Measurements from ENCODE around the gene FGF22. TPM values are rescaled to one million over a fixed set of nuclear protein-coding genes. Genes with fewer than 3 reads are reported as not detected.
A peak's percentile ranks its signal among the peaks of the same experiment; 100 is the strongest.
"Not testable (repeated sequence)": the region's sequence is repeated elsewhere in the genome, so short reads cannot be mapped to it uniquely, and the experiment has no call there.

Gene FGF22
- total RNA-seq, 8 experiments from 2014 or later, result 0.11 to 2.3 (median 0.51) TPM

GRCh38 chr19:662207-662961, 22.7 kb downstream of the FGF22 start:
- H3K27ac ChIP-seq, result peak overlapping the region; percentile 82 to 88
- in situ Hi-C loops (cut with MboI; ENCODE audit: low pct_unique_long_range_greater_than_20kb in 2 of 9, low sequenced_read_pairs in 9 of 9, unreplicated experiment in 9 of 9), result loop anchor here in 5 of 9 experiments (10.0 to 25.0 kb wide), 4 partner anchors 62 to 250 kb away; partner anchors contain the start of genes KISS1R (in 1 of the 5), MISP (in 1 of the 5) and R3HDM4 (in 1 of the 5)
- peak overlapping the region; percentile 66 to 97 (median 90) for H3K4me3 ChIP-seq
- peak in 5 of 8 experiments; percentile 1 to 10 (median 3) for ATAC-seq (replicated peaks in 6 of 8)
- H3K4me1 ChIP-seq (replicated peaks in 1 of 2), result peaks cover 27 to 35% of the 10 kb centered on the region in 2 donors
- WGBS, 10 experiments, result 0 to 40% (median 3%) methylated on average over 1 to 10 of the region's 81 CpGs; no CpG with 5 or more reads in 7 of the 10 experiments

DNA sequence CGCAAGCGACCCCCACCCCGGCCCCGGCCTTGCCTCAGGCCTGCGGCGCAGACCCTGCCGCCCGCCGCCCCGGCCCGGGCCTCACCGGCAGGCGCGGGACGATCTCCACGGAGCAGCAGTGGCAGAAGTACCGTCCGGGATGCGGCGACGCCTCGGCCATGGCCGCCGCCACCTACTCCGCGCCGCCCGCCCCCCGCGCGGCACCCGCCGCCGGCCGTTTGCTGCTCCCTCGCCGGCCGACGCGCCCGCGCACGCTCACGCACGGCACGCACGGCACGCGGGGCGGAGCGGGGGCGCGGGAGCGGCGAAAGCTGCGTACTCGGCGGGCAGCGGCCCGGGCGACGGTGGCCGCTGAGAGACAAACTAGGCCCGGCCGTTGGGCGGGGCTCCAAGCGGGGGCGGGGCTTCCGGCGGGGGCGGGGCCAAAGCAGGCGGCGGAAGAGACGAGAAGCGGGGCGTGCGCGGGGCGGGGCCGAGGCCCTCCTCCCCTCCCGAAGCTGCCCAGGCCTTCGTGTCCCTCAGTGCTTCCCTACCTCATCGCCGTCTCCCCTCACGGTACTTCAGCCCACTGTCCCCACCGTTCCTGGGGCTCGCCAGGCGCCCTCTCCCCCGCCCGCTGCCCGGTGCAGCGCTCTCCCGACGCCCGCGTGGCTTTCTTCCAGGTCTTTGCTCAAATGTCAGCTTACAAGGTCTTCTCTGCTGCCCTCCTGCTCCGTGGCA, 23.4 kb downstream of the FGF22 start, which contains the start of gene RNF126:
RNF126 (minus strand) TSS at position 253 of the 720 bp plus-strand sequence; CDS start at position 160, 93 bp downstream.
- peaks cover 21 to 31% of the 10 kb centered on the region in 2 donors for H3K4me1 ChIP-seq (replicated peaks in 1 of 2)
- peak; percentile 37 to 84 (median 78) for ATAC-seq (replicated peaks in 6 of 8)
- peak within 1 kb of the TSS; percentile 85 to 91 for H3K27ac ChIP-seq
- 0 to 20% methylated on average over 1 of the region's 97 CpGs; no CpG with 5 or more reads in 8 of the 10 experiments for WGBS, 10 experiments
- in situ Hi-C loops (cut with MboI; ENCODE audit: low pct_unique_long_range_greater_than_20kb in 2 of 9, low sequenced_read_pairs in 9 of 9, unreplicated experiment in 9 of 9), result loop anchor here in 5 of 9 experiments (10.0 to 25.0 kb wide), 4 partner anchors 62 to 249 kb away; partner anchors contain the start of genes KISS1R (in 1 of the 5), MISP (in 1 of the 5) and R3HDM4 (in 1 of the 5)
- peak within 1 kb of the TSS; percentile 66 to 97 (median 90) for H3K4me3 ChIP-seq

- in situ Hi-C loops (cut with MboI; ENCODE audit: low pct_unique_long_range_greater_than_20kb in 2 of 9, low sequenced_read_pairs in 9 of 9, unreplicated experiment in 9 of 9), result loop anchor here in 5 of 9 experiments (10.0 to 25.0 kb wide), 4 partner anchors 61 to 249 kb away; partner anchors contain the start of genes KISS1R (in 1 of the 5), MISP (in 1 of the 5) and R3HDM4 (in 1 of the 5)
- ATAC-seq (replicated peaks in 6 of 8), result no peak
Measured at GRCh38 chr19:663682-664117, 24.0 kb downstream of the FGF22 start.

DNA sequence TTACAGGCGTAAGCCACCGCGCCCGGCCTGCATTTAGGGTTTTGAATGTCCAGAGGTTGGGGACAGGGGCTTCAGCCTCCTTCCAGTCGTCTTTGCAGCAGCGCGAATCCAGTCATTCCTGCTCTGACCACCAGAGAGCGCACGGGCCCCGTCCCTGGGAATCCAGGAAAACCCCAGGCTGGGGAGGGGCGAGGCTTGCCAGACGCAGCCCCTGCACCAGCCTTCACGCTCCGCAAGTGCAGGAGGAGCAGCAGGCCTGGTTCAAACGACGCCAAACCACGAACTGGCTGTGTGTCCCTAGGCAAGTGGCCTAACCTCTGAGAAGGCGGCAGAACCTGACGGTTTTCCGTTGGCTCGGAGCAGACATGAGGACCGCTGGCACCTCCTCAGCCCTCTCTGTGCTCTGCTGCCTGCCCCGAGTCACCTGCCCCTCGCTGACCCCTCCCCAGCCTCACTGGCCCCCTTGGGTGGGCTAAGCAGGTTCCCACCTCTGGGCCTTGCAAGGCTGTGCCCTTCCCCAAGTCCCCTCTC, 25.3 kb downstream of the FGF22 start:
- WGBS, 10 experiments, result 0 to 31% (median 0%) methylated on average over 2 to 7 of the region's 24 CpGs; no CpG with 5 or more reads in 3 of the 10 experiments
- peaks cover 20 to 26% of the 10 kb centered on the region in 2 donors for H3K4me1 ChIP-seq (replicated peaks in 1 of 2)
- in situ Hi-C loops (cut with MboI; ENCODE audit: low pct_unique_long_range_greater_than_20kb in 2 of 9, low sequenced_read_pairs in 9 of 9, unreplicated experiment in 9 of 9), result loop anchor here in 5 of 9 experiments (10.0 to 25.0 kb wide), 4 partner anchors 60 to 247 kb away; partner anchors contain the start of genes KISS1R (in 1 of the 5), MISP (in 1 of the 5) and R3HDM4 (in 1 of the 5)
- ATAC-seq (replicated peaks in 6 of 8), result peak; percentile 7 to 54 (median 36)
- H3K4me3 ChIP-seq, result no peak overlapping the region
- H3K27ac ChIP-seq, result no peak overlapping the region

More at GRCh38 chr19:663682-664117, 24.0 kb downstream of the FGF22 start:
- Histone ChIP-seq H3K27ac (peak overlapping the region; percentile 85 to 91), H3K4me1 (replicated peaks in 1 of 2) (peaks cover 20 to 26% of the 10 kb centered on the region in 2 donors), H3K4me3 (peak overlapping the region; percentile 66 to 97 (median 90))
- 0 to 92% (median 68%) methylated on average over 1 to 6 of the region's 18 CpGs; no CpG with 5 or more reads in 4 of the 10 experiments for WGBS, 10 experiments

DNA sequence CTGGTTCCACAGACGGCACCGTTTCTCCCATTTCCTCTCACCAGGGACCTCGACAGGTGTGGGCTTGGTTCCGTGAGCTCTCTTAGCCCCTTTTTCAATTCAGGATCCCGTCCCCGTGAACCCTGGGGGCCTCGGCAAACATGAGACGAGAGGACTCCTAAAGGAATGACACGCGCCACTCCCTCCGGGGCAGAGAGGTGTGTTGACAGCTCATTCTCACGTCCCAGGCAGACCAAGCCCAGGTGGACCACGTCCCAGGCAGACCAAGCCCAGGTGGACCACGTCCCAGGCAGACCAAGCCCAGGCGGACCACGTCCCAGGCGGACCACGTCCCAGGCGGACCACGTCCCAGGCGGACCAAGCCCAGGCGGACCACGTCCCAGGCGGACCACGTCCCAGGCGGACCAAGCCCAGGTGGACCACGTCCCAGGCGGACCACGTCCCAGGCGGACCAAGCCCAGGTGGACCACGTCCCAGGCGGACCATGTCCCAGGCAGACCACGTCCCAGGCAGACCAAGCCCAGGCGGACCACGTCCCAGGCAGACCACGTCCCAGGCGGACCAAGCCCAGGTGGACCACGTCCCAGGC, 27.4 kb downstream of the FGF22 start:
- WGBS, 10 experiments, result 72 to 100% (median 93%) methylated on average over 2 to 7 of the region's 38 CpGs; no CpG with 5 or more reads in 7 of the 10 experiments
- H3K4me3 ChIP-seq; H3K27ac ChIP-seq; ATAC-seq (replicated peaks in 6 of 8): not testable (repeated sequence)
- in situ Hi-C loops (cut with MboI; ENCODE audit: low pct_unique_long_range_greater_than_20kb in 2 of 9, low sequenced_read_pairs in 9 of 9, unreplicated experiment in 9 of 9), result loop anchor here in 5 of 9 experiments (10.0 to 25.0 kb wide), 4 partner anchors 58 to 245 kb away; partner anchors contain the start of genes KISS1R (in 1 of the 5), MISP (in 1 of the 5) and R3HDM4 (in 1 of the 5)
- peaks cover 6 to 14% of the 10 kb centered on the region in 2 donors for H3K4me1 ChIP-seq (replicated peaks in 1 of 2)

GRCh38 chr19:668675-669434, 29.2 kb downstream of the FGF22 start:
- ATAC-seq (replicated peaks in 6 of 8); H3K27ac ChIP-seq; H3K4me1 ChIP-seq (replicated peaks in 1 of 2); H3K4me3 ChIP-seq: not testable (repeated sequence)
- WGBS, 10 experiments, result 23 to 94% (median 77%) methylated on average over 3 to 11 of the region's 12 CpGs
- in situ Hi-C loops (cut with MboI; ENCODE audit: low pct_unique_long_range_greater_than_20kb in 2 of 9, low sequenced_read_pairs in 9 of 9, unreplicated experiment in 9 of 9), result loop anchor here in 5 of 9 experiments (10.0 to 25.0 kb wide), 4 partner anchors 56 to 243 kb away; partner anchors contain the start of genes KISS1R (in 1 of the 5), MISP (in 1 of the 5) and R3HDM4 (in 1 of the 5)

GRCh38 chr19:670609-671075, 31.0 kb downstream of the FGF22 start:
- 20 to 71% (median 53%) methylated on average over 1 to 6 of the region's 9 CpGs; no CpG with 5 or more reads in 5 of the 10 experiments for WGBS, 10 experiments
- in situ Hi-C loops (cut with MboI; ENCODE audit: low pct_unique_long_range_greater_than_20kb in 2 of 9, low sequenced_read_pairs in 9 of 9, unreplicated experiment in 9 of 9), result loop anchor here in 2 of 9 experiments (25.0 kb wide), 2 partner anchors 92 to 242 kb away; partner anchors contain the start of genes KISS1R (in 1 of the 2), MISP (in 1 of the 2) and R3HDM4 (in 1 of the 2)
- Histone ChIP-seq H3K4me1 (replicated peaks in 1 of 2) (peaks cover 6 to 8% of the 10 kb centered on the region in 2 donors), H3K27ac (no peak overlapping the region), H3K4me3 (no peak overlapping the region)
- ATAC-seq (replicated peaks in 6 of 8), result peak in 1 of 8 experiments; percentile 73

DNA sequence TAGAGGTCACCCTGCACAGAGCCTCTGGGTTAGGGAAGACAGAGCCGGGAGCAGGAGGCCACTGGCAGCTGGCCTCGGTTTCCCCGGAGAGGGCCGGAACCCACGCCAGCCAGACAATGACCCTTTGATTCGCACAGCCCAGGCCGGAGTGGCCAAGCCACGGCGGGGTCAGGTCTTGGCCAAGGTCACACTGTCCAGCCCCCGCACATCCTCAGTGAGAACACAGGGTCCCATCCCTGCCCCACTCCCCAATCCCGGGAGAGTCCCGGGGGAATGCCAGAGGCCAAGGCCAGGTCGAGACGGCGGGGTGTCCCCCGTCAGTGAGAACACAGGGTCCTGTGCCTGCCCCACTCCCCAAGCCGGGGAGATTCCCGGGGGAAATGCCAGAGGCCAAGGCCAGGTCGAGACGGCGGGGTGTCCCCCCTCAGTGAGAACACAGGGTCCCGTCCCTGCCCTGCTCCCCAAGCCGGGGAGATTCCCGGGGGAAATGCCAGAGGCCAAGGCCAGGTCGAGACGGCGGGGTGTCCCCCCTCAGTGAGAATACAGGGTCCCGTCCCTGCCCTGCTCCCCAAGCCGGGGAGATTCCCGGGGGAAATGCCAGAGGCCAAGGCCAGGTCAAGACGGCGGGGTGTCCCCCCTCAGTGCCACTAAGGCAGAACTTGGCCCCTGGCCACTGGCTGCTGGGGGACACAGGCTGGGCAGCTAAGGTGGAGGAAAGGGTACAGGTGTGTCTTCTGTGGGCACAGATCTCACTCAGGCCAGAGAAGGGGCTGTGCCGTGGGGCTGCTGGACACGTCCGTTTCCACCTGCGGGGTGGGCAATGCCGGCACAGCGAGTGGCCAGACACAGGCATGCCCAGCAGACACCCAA, 34.8 kb downstream of the FGF22 start:
- WGBS, 10 experiments, result 74 to 90% (median 81%) methylated on average over 2 to 4 of the region's 38 CpGs; no CpG with 5 or more reads in 6 of the 10 experiments
- H3K4me3 ChIP-seq, result no peak overlapping the region
- peak overlapping the region in 1 of 2 donors; percentile 83 for H3K27ac ChIP-seq
- peaks cover 29 to 39% of the 10 kb centered on the region in 2 donors for H3K4me1 ChIP-seq (replicated peaks in 1 of 2)
- ATAC-seq (replicated peaks in 6 of 8), result no peak
- in situ Hi-C loops (cut with MboI; ENCODE audit: low pct_unique_long_range_greater_than_20kb in 2 of 9, low sequenced_read_pairs in 9 of 9, unreplicated experiment in 9 of 9), result loop anchor here in 2 of 9 experiments (25.0 kb wide), 2 partner anchors 88 to 238 kb away; partner anchors contain the start of genes KISS1R (in 1 of the 2), MISP (in 1 of the 2) and R3HDM4 (in 1 of the 2)

DNA sequence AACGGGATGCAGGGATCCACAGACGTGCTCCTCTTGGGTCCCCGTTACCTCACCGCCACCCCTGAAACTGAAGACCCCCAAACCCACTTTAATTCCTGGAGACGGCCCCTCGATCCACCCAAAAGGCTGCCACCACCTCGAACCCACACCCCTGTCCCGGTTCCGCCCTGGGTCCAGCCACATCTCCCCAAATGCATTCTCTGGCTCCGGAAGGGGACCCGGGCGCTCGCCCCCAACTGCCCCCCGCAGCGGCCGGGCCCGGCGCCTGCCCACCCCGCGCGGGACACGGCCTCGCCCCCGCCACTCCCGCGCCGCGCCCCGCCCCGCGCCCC, 36.3 kb downstream of the FGF22 start:
- H3K4me3 ChIP-seq, result peak overlapping the region in 4 of 5 donors; percentile 5 to 38 (median 16)
- in situ Hi-C loops (cut with MboI; ENCODE audit: low pct_unique_long_range_greater_than_20kb in 2 of 9, low sequenced_read_pairs in 9 of 9, unreplicated experiment in 9 of 9), result no loop called here
- no CpG with 5 or more reads among the region's 31 CpGs for WGBS, 10 experiments
- no peak for ATAC-seq (replicated peaks in 6 of 8)
- H3K27ac ChIP-seq, result peak overlapping the region in 1 of 2 donors; percentile 83
- H3K4me1 ChIP-seq (replicated peaks in 1 of 2), result peaks cover 29 to 39% of the 10 kb centered on the region in 2 donors
